Stromal cell of bone marrow (primary cell): Measurements from ENCODE around the gene CHCT1.
A peak's percentile ranks its signal among the peaks of the same experiment; 100 is the strongest.
"Not testable (repeated sequence)": the region's sequence is repeated elsewhere in the genome, so short reads cannot be mapped to it uniquely, and the experiment has no call there.

Source experiments
- DNase-seq: peaks from one replicate; pipeline ENCODE4 v3.0.0-alpha.2; 2012; ENCODE audit warnings: low read depth

CHCT1 gene

GRCh38 chr17:60422162-60422665 is at the start of gene CHCT1:
CHCT1 (plus strand) TSS chr17:60422489; CDS start chr17:60422593, 104 bp downstream.
- DNase-seq, result no peak

- DNase-seq, result peak; percentile 44
Measured at GRCh38 chr17:60372790-60373483, 49.4 kb upstream of the CHCT1 start.

GRCh38 chr17:60378187-60378586 is 44.1 kb upstream of the CHCT1 start:
- DNase-seq, result not testable (repeated sequence)

DNA sequence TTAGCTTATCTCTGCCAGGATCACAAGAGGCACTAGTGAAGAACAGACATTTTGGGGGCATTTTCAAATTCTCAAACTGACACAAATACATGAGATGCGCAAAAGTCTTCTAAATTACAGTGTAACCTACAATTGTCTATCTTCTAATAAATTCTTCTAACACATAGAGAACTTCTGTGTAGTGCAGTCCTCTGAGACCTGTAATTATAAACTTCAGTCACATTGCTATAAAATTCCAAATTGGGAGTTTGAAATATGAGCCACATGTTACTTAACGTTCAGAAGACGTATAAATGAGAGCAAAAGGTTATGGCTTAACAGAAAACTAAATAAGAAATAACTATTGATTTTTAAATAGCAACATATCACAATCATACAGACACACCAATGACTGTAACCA is 42.8 kb upstream of the CHCT1 start:
- not testable (repeated sequence) for DNase-seq

DNA sequence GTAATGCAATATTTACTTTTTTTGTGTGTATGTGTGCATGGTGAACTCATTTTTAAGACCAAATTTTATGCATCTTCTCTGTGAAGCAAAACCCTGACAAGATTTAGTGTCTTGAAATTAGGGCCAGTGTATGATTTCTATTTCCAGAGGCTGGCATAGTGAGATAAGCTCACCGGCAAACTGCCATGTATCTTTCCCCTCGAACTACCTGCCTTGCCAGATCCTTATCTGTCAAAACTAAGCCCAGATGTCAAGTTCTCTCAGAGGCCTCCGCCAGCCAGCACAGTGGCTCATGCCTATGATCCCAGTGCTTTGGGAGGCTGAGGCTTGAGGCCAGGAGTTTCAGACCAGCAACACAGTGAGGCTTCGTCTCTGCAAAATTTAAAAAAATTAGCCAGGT is 40.3 kb upstream of the CHCT1 start:
- no peak for DNase-seq

GRCh38 chr17:60383379-60383778 is 38.9 kb upstream of the CHCT1 start:
- no peak for DNase-seq

DNA sequence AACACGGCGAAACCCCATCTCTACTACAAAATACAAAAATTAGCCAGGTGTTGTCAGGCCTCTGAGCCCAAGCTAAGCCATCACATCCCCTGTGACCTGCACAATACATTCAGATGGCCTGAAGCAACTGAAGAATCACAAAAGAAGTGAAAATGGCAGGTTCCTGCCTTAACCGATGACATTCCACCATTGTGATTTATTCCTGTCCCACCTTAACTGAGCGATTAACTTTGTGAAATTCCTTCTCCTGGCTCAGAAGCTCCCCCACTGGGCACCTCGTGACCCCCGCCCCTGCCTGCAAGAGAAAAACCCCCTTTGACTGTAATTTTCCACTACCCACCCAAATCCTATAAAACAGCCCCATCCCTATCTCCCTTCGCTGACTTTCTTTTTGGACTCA is 37.4 kb upstream of the CHCT1 start:
- DNase-seq, result not testable (repeated sequence)

DNA sequence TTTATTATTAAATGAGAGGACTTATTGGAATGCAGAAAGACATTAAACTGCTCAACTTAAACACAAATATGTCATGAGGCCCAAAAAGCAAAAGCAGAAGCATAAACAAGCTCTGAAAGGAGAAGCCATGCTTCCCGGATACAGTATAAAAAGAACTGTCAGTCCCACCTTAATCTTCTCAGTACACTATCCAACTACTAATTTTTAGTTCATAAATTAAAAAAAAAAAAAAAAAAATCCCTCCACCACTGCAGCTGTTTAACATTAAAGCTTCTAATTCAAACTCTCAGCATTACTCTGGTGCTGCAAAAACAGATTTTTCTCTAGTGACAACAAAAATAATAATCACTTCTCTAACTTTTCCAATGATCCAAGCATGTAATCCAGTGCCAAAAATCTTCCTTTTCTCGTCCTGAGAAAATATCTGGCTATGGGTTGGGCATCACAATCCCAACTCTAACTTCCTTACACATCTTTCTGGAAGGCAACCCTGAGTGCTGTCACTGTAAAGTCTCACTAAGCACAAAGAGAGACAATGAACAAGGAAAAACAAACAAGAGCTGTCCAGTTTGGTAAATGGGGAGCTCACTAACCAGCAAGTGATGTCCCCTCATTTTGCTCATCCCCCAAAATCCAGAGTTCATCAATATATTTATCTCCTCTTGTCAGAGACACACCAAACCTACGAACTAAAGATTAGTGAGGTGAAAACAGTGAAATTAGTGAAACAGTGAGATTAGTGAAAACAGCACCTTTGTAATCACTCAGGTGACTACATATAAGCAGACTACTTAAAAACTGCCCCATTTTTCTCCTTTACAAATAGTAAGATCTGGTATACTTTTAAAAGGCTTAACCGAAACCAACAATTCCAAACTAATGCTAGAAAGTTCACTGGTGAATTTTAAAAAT is 35.9 kb upstream of the CHCT1 start:
- DNase-seq, result no peak

GRCh38 chr17:60387666-60388065 is 34.6 kb upstream of the CHCT1 start:
- no peak for DNase-seq

DNA sequence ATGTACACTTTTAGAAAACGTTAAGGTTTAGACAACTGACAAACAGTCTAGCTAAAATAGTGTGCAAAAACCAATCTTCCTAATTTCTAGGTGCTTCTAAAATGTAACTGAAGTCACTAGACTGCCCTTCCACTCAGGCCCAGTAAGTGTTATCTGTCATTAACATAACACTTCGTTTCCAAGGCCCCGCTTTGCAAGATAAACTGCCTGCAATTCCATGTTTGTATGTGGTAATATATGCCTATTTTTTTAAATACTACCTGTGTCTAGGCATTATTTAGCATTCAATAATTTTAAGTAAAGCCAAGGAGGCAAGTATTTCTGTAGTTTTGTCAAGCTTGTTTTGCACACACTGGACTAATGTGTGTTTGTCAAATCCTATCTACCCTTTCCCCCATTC is 33.5 kb upstream of the CHCT1 start:
- DNase-seq, result no peak

DNA sequence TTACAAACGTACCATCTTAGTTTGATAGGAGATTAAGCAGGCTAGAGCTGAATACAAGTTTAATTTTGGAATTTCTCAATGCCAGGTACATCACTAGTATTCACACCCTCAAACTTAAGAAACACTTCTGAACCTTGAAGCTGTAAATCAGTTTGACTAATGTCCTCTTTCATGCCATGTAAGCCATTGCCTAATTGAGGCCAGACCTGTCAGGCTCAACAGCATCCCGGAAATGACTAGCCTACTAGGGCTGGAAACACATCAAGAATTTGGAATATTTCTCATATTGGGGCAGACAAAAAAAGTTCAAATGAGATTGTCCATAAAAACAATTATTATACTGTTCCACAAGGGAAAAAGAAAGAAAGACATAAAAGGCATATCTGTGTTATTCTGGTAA is 32.1 kb upstream of the CHCT1 start:
- DNase-seq, result no peak

- DNase-seq, result no peak
Measured at GRCh38 chr17:60390925-60391470, 31.3 kb upstream of the CHCT1 start.

- no peak for DNase-seq
Measured at GRCh38 chr17:60391471-60392041, 30.7 kb upstream of the CHCT1 start.

DNA sequence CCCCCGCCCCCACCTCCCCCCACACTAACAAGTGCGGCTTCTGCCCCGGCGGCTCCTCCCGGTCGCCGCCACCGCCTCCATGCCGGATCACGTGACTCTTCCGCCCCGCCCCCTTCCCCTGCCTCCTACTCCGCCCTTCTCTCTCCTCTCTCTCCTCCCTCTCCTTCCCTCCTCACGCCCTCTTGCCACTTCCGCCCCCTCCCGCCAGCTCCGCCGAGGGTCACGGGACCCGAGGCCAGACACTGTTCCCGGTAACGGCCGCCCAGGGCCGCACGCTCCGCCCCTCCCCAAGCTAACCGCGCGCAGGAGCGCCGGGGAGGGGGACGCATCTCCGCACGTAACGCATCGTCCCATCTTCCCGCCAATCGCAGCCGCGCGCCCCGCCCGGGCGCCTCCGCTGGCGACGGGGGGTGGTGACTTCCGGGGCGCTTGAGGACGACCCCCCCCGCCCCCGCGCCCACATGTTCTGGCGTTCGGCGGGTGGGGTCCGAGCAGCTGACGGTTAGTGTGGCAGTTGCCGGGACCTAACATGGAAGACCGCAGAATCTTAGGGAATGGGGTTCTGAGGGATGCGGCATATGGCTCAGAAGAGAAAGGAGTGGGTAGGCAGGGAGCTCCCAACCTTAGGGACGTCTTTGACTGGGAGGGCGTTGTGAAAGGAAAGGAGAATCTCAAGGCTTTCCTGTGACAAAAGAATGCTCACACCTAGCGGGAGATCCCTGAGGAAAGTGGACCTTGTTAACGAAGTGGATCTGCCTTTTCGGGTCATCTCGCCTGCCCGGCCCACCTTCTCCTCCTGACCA is 30.0 kb upstream of the CHCT1 start, which contains the start of gene USP32:
Gene USP32, minus strand, starts transcription at position 92 of the 803 bp plus-strand sequence. CDS start 194 bp downstream, outside the sequence.
- peak; percentile 97 for DNase-seq

DNA sequence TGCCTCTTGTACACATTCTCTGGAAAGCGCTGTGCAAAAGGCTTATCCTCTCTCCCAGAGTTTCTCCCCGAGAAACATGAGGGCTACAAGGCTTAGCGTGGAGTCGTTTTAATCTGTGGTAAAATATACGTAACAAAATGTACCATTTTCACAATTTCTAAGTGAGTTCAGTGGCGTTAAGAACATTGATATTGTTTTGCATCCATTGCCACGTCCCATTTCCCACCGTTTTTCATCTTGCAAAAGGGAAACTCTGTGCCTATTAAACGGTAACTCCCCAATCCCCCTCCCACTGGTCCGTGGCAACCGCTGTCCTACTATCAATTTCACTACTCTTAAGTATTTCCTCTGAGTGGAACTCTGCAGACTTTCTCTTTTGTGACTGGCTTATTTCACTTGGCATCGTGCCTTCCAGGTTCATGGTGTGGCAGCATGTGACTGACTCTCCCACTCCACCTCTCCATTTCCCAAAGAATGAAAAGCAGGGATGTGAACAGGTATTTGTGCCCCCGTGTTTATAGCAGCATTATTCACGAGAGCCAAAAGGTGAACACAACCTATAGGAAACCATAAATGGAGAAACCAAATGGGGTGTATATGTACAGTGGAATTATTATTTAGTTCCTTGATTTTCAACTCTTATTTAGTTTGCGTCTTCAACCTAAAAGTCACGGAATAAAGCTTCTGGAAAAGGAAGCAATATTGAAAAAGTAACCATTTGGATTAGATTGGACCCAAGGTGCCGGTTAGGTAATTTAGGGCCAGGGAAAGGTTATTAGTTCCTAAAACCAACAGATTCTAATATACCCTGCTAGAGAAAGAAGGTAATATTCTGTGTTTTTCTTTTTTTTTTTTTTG is 29.2 kb upstream of the CHCT1 start:
- peak; percentile 47 for DNase-seq

GRCh38 chr17:60393840-60394723 is 28.2 kb upstream of the CHCT1 start:
- no peak for DNase-seq

GRCh38 chr17:60395508-60396065 is 26.7 kb upstream of the CHCT1 start:
- DNase-seq, result no peak

GRCh38 chr17:60396412-60396811 is 25.9 kb upstream of the CHCT1 start:
- DNase-seq, result no peak
